GM18502 (cell line): Measurements from ENCODE around the gene DZIP1L.

ENCODE experiments used
- ATAC-seq: cut with Tn5 transposase; IDR thresholded peaks from one replicate; pipeline ENCODE4 v1.9.1; 2021; ENCODE audit warnings: mild to moderate bottlenecking; ENCODE audit not compliant: unreplicated experiment, poor library complexity

Gene DZIP1L

DNA sequence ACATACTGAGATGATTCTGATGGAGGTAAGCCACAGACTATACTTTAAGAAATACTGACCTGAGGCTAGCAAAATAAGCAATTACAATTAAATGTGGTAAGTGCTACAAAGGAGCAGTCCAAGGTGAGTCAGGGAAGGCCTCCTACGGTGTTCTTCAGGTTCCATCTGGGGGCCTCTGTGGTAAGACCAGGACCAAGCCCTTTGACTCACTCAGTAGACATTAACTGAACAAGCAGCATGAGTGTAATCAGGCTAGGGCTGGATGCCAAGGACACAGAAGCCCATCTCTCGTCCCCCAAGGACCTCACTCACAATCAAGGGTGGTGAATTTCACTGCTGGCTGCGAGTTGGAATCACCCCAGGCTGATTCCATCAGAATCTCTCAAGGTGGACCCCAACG is 37.3 kb downstream of the DZIP1L start:
- ATAC-seq: no peak

DNA sequence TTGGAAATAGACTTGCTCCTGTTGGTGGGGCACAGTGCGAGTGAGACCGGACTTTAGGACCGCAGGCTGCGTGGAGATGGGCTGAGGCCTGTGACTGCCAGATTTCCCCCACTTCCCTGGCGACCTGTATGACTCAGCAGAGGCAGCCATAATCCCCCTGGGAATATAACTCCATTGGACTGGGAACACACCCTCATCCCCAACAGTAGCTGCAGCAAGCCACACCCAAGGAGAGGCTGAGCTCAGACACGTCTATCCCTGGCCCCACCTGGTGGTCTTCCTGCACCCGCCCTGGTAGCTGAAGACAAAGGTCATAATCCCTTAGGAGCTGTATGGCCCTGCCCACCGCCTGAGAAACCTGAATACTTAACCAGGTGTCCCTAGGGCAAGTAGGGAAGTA is 42.6 kb downstream of the DZIP1L start:
- ATAC-seq: no peak

DNA sequence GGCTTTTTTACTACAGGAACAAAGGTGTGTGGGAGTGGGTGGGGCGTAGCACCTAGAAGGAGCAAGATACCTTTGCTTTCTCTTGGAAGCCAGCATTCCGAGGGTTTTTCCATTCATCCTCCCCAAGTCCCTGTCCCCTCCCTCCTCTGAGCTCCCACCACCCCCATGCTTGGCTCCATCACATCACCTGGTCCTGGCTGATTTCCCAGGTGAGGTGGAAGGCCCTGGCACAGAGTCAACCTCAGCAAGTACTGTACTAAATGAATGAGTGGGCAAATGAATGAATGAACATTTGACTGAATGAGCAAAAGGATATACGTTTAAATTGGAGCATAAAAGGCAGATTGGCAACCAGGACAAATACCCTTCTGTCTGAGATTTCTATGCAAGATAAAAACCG is 45.4 kb downstream of the DZIP1L start:
- ATAC-seq: no peak

DNA sequence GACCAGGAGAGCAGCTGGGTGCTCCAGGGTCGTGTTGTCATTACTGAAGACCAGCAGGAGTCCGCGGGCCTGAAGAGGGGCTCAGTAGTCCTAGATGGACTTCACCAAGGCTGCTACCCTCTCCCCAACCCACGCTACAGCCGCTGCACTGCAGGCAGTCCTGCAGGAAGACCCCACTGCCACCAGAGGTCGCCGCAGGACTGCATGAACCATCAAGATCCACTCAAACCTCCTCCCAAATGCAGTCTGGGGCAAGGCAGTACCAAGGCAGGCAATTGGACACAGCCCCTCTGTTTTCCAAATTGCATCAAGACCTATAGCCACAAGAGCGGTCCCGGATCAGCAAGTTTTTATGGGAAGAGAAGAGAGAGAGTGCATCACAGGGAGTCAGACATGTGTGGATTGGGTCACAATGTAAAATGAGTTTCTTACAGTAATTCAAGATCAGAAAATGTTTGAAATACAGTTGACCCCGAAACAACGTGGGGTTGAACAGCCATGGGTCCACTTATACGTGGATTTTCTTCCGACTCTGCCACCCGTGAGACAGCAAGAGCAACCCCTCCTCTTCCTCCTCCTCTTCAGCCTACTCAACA is 46.7 kb downstream of the DZIP1L start:
- peak; percentile 82 for ATAC-seq

DNA sequence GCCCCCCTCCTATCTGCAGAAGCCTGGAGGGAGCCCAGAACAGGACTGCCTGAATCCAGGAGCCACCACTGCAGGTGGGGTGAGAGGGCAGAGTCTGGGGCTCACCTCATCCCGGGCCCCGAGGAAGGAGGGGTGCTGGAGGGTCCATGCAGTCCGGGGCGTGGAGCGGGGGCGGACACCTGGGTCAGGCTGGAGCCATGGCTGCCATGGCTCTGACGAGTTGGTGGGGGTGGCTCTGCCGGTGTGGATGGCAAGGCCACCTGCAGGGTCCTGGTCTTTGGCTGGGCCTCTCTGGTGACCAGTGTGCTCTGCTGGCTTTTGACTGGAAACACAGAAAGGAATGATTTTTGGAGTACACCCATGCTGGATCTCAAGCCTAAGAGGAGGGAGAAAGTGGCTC is 47.4 kb downstream of the DZIP1L start:
- no peak for ATAC-seq

DNA sequence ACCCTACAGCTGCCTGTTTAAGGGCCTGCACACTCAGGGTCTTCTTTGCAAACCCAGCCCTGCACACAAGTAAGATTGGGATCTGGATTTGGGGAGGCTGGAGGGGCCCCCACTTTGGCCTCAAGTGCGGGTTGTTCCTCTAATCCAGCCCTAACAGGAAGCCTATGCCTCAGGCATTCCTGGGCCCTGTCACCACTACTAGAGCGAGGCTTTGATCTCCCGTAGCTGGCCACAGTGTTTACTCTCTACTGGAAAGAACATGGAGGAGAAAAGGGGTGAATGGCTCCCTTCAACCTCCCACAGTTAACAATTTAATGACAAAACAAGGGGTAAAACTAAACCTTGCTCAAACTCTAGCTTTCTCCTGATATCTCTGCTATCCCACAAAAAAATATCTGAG is 48.4 kb downstream of the DZIP1L start:
- no peak for ATAC-seq

DNA sequence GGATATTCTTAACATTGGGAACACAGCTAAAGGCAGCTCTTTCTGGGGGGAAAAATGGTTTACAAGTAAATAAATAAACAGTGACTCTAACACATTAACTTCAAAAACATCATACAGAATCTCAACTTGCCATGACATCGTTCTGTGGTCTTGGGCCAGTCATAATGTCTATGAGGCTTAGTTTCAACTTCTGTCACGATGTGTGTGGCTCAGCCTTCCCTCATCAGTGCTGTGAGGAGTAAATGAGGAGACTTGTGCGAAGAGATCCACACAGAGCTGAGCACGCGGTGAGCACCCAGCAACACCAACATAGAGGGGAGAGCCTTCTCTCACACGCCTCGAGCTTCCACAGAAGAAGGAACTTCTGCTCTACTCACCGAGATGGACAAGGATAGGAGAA is 49.0 kb downstream of the DZIP1L start:
- ATAC-seq: peak; percentile 88

DNA sequence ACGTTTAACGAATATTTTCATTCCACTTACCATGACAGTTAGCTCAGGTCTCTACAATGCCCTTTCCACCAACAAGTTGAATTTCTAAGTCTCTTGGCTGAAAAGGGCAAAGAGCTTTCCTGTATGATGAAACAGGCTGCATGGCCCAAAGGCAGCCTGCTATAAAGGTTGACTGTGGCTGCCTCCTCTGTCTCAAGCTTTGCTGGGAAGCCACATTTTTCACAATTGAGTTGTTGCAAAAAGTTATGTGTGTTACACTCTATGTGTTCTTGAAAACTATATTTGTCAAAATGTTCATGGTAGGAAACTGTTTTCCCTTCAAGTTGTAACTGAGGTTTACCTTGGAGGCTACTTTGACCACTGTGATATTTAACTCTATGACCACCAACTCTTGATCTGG is 49.5 kb downstream of the DZIP1L start:
- ATAC-seq: peak; percentile 5

DNA sequence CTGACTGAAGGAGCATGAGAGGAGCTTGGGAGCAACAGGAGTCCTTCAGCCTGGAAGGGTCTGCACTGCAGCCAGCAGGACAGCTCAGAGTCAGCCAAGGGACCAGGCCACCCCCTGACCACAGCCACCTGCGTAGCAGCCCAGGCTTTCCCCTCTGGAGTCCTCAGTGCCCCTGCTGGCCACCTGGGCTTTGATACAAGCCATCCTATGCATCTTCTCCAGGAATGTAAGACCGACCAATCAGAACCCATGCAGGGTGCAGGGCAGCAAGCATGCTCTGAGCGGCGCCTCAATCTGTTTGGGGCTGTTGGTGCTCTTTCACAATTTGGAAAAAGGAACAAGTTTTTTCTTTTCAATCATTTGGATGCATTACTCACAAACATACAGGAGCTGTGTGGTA is 52.0 kb downstream of the DZIP1L start:
- ATAC-seq: no peak

DNA sequence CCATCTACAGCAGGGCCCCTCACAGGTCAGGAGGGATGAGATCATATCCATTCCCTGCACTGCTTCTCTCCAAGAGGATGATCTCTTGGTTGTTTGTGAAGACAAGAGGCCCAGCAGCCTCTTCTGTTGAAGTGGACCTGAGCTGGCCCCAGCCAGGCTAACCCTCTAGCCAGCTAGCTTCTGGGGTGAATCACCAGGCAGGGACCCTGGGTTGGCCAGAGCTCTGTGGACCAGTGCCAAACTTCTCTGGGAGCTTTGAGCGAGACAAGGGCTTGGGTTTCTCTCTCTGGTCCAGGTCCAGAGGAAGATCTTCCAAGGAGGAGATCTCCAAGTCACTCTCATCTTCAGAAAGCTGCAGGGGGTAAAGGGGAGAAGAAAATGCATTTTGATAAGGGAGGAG is 52.8 kb downstream of the DZIP1L start:
- ATAC-seq: no peak

DNA sequence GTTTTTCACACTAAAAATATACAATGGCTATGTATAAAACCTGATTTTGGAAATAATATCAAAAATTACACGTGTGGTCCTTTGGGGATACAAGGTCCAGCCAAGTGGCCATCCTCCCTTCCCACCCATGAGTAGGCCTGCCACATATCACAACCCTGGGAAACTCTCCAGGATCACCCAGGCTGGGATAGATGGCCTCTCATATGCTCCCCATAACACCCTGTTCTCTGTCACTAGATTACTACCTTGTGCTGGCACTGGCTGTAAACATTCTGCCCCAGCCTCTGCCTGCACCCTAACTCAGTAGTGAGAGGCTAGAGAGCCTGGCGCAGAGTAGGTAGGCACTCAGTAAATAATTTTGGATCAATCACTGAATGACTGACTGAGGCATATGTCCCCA is 53.4 kb downstream of the DZIP1L start:
- ATAC-seq: no peak

DNA sequence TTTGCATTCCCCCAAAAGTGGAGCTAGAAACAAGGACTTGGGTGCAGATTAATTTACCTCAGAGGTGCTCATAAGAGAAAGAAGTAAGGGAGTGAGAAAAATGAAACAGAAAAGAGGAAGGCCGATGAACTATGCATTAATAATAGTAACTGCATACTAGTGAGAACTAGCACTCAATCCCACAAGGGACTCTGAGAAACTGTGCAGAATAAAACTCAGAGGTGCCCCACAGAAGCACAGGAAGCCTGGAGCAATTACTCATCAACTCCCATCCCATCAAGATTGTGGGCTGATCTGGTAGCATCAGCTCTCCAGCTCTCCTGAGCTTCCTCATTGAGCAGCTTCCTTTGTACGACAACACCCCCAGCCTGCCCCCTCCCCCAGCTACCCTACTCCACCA is 54.6 kb downstream of the DZIP1L start:
- ATAC-seq: peak; percentile 70

DNA sequence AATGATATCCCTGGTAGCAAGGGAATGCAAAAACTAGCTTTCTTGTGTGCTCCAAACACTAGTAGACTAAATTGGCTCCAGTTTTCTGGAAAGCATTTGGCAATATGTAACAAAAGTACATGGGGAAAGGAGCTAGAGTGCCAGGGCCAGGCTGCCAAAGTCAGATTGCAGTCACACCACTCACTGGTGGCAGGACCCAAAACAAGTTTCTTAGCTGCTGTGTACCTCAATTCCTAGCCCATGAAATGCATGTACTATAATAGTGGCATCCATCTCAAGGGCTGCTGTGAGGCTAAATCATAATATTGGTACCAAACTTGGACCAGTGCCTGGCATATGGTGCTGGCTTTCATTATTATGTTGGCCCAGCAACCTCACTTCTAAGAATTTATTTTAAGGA is 56.1 kb downstream of the DZIP1L start:
- ATAC-seq: no peak

DNA sequence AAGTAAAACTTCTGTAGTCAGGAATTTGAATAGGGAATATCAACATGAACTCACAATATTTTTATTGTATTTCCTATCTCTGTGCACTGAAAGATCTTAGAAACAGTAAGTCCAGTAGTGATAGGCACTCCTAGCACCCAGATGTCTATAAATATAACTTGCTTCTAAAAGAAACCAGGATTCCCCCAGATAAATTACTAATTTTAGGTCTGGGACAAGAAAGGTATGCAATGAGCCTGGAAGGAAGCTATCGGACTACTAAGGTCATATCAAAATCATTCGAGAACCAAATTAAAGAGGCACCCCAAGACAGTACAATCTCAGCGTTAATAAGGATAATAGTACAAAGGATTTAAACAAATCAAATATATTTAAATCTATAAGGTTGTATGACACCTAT is 58.0 kb downstream of the DZIP1L start:
- ATAC-seq: no peak

DNA sequence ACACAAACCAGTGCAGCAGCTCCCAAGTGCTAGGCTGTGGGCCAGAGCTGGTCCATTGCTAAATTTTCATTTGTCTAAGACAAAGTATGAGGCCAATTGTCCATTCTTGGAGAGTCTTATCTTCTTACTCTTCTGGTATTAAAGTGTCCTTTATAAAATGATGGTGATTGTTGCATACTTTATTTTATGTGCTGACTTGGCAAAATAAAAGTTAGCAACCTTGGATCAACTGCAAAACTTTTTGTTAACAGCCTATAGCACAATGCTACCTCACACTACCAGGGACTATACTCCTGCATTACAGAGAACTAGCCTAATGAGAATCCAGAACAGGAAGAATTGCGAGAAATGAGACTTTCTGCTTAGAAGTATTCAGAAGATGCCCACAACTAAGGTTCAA is 61.4 kb downstream of the DZIP1L start:
- no peak for ATAC-seq

DNA sequence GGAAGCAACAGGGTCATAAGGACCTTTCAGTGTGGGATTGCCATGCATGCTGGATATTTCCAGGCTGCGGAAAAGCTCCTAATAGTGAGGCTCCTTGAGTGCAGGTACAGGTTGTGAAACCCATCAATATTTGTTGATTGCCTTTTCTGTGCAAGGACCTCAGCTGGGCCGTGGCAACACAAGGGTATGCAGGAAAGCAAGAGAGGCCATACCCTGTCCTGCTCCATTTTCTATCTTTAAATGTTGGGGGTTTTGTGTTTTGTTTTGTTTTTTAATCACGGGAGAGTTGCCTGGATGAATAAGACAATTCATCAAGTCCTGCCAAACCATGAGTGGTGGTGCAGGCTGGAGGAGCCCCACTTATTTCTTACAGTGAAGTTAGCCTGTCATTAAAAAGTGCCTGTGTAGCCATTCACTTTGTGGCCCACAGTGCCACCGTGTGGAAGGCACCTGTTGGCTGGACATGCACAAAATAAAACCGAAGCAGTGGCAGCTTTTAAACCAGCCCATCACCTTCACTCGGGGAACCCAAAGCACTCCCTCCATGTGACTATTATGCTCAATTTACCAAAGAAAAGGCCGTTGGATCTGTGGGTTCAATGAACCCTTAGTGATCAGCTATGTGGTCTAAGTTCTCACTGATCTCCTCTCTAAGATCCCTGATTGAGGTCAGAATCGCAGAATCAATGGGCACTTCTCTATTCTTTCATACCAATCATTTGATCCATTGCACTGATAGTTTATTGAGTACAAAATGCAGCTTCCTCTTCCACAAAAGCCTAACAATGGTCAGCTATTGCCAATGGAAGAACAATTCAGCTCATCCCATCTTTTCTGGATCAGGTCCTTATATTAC is 63.2 kb downstream of the DZIP1L start:
- peak; percentile 86 for ATAC-seq

DNA sequence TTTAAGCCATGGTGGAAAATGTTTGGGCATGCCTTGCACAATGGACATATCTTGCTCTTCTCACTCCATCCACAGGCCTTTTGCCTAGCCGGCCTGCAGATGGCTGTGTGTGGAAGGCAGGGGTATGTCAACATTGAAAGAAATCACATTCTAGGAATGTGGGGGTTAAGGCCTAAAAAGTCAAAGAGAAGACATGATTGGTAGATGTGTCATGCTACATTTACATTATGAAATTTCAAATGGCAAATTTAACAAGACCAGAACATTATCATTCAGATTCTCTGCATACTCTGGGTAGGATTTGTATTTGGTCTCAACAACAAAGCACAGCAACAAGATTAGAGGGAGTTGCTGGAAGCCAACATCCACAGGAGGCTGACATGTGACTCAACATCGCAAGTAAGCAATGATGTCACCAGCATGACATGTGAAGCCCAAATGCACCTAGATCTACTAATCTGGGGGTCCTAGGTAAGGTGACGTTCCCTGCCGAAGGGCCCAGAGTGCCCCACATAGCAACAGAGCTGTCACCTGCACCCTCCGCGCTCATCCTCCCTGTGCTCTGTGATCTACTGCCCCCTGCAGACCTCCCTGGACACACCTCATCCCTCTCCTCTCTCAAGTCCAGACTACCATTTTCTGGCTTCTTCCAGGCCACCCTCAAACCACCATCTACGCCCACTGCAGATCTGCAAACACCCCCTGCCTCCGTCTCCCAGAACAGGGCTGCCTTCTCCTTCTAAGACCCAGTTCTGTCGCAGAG is 66.1 kb downstream of the DZIP1L start:
- ATAC-seq: no peak

DNA sequence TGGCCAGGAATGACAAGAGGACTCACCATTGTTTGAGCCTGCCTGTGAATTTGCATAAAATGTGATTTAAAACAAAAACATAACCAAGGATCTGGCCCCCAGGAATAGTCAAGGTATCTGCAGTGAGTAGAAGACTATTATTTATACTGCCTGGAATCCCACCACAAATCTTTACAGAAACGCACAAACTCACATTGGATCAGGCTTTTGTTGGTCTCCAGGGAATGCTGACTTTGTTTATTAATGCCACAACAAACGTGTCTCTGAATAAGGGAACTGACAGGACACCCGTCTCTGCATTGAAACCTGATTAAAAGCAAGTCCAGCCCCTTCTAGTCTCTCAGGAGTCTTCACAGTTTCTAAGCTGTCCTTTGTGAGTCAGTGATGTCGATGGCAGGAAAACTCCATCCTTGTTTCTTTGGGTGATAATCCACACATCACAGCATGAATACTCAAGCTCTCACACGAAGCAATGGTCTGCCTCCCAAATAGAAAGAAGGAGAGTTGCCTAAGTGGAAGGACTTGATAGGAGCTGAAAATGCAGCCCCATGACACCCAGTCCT is 67.7 kb downstream of the DZIP1L start:
- ATAC-seq: no peak

DNA sequence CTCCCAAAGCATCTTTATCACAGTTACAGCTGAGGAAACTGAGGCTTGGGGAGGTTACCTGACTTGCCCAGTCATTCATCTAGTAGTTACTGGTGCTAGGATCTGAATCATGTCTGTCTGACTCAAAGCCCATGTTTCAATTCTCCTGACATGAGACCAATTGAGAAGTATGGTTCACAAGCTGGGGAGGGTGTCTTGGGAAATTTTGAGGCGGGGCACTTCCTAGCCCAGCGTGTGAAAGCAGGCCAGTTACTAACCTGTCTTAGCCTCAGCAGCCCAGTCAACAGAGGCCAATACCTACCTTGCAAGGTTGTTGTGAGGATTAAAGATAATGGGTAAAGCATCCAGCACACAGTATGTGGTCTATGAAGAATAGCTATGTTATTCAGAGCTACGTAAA is 68.5 kb downstream of the DZIP1L start:
- ATAC-seq: no peak

DNA sequence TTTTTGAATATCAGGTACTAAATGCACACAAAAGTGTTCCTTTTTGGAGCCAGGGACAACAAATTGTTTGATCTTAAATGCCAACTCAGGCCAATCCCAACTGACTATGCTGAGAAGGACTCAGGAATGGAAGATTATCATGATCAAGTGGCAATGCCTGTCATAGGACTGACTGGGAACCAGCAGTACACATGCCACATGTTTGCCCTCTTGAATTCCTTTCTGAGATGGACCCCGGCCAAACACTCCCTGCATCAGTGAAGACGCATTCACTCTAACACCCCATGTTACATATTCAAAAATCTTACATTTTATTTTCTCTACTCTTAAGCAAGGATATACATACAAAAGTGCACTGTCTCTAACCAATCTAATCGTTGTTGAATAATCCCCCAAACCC is 69.3 kb downstream of the DZIP1L start:
- no peak for ATAC-seq
